Inflammatory macrophage treated with lipopolysaccharide for 4 hours (primary cell): Measurements from ENCODE around the gene KRTAP10-10.
"Not testable (repeated sequence)": the region's sequence is repeated elsewhere in the genome, so short reads cannot be mapped to it uniquely, and the experiment has no call there.

Source experiments
- DNase-seq: peaks from one replicate; pipeline ENCODE4 v3.0.0-alpha.2; 2020

KRTAP10-10 gene

DNA sequence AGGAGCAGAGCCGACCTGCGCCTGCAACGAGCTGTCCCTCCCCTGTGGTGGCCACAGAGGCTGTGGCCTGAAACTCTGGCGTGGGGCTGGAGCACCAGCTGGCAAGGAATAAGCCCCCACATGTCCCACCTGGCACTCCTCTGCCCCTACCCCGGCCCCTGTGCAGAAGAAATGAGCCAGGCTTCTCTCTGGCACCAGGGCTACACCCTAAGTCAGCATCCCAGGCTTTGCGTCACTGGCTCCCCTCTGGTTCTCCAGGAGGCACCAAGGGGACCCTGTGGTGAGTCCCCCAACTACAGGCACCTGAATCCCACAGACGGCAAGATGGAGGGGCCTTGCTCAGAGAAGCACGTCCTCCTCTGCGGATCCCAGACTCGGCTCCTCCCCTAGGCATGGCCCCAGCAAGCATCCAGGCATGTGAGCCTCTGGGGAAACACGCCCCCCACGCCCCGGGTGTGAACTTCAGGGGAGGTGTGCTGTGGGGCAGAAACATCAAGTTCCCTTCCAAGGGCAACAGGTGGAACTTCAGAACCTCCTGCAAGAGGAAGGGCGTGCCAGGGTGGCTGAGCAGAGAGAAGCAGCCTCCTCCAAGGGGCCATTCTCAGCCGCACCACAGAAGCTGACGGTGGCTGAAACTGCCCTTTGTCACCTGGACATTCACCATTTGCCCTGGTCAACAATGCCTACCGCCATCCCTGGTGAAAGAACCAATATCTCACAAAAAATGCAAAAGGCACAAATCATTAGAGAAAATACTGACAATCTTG, 33.9 kb upstream of the KRTAP10-10 start:
- DNase-seq, result no peak

DNA sequence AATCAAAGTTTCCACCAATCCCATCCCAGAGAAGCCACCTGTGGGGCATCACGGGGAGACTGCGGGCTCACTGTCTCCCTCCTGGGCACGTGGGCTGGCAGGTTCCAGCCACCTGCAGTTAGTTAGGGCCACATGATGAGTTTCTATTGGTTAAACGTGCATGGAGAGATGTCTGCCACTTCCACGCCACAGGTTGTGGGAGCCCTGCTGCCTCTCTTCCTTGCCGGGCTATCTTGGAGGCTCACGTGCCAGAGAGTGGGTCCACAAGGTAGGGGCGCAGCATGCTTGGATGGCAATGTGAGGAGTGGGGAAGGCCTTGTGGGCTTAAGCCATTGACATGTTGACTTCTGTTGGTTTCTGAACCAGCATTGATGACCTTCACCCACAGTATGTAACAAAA, 33.2 kb upstream of the KRTAP10-10 start:
- DNase-seq, result no peak

DNA sequence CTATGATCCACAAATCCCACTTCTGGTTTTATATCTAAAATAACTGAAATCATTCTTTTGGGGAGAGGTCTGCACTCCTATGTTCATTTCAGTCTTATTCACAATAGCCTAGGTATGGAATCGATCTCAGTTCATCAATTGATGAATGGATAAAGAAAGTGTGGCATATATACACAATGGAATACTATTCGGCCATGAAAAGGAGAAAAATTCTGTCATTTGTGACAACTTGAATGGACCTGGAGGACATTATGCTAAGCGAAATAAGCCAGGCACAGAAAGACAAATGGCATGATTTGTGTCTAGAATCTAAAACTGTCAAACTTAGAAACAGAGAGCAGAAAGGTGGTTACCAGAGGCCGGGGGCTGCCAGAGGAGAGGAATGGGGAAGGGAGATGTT, 30.7 kb upstream of the KRTAP10-10 start:
- DNase-seq, result no peak

DNA sequence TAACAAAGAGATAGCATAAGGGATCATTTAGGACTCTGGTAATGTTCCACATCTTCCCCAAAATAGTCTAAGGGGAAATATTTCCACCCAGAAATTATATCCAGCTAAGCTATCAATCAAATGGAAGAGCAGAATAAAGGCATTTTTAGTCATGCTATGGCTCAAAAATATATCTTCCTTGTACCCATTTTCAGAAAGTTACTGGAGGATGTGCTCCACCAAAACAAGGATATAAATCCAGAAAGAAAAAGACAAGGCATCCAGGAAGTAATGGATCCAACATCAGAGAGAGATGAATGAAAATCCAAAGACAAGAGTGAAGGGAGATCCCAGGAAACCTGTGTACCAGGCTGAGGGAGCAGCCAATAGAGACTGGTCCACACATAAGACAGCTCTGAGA, 28.0 kb upstream of the KRTAP10-10 start:
- DNase-seq, result no peak

DNA sequence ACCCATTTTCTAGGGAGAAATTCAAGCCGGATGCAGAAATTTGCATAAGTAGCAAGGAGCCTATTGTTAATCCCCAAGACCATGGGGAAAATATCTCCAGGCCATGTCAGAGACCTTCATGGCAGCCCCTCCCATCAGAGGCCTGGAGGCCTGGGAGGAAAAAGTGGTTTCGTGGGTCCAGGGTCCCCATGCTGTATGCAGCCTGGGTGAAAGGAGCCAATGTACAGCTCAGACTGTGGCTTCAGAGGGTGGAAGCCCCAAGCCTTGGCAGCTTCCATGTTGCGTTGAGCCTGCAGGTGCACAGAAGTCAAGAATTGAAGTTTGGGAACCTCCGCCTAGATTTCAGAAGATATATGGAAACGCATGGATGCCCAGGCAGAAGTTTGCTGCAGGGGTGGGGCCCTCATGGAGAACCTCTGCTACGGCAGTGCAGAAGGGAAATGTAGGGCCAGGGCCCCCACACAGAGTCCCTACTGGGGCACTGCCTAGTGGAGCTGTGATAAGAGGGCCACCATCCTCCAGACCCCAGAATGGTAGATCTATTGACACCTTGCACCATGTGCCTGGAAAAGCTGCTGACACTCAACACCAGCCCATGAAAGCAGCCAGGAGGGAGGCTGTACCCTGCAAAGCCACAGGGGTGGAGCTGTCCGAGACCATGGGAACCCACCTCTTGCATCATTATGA, 26.9 kb upstream of the KRTAP10-10 start:
- DNase-seq, result not testable (repeated sequence)

DNA sequence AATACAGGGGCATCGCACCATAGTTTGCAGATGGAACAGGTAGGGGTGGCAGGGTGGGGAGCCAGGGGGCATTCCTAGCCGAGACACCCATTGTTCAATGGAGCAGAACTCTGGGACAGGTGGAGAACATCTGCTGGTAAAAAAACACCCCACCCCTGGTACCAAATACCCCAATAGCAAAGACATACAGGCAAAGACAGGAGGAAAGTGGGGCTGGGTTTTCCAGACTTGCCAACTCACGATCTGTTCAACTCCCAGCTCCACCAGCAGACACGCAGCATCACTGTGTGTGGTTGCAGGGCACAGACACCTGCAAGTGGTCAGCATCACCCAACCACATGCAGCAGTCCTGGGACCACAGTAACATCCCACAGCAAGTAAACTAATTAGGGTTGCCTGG, 25.6 kb upstream of the KRTAP10-10 start:
- no peak for DNase-seq

DNA sequence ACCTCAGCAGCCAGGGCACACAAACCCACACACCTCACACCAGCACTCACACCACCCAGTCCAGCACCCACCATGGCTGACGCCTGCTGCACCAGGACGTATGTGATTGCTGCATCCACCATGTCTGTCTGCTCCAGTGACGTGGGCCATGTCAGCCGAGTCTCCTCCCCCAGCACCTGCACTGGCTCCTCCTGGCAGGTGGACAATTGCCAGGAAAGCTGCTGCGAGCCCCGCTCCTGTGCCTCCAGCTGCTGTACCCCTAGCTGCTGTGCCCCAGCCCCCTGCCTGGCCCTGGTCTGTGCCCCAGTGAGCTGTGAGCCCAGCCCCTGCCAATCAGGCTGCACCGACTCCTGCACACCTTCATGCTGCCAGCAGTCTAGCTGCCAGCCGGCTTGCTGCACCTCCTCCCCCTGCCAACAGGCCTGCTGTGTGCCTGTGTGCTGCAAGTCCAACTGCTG, 25.1 kb upstream of the KRTAP10-10 start, which contains the start of gene KRTAP10-8:
Gene KRTAP10-8 (plus strand): TSS at position 51 of the 458 bp plus-strand sequence. CDS start 22 bp downstream, at position 73.
- no peak for DNase-seq

DNA sequence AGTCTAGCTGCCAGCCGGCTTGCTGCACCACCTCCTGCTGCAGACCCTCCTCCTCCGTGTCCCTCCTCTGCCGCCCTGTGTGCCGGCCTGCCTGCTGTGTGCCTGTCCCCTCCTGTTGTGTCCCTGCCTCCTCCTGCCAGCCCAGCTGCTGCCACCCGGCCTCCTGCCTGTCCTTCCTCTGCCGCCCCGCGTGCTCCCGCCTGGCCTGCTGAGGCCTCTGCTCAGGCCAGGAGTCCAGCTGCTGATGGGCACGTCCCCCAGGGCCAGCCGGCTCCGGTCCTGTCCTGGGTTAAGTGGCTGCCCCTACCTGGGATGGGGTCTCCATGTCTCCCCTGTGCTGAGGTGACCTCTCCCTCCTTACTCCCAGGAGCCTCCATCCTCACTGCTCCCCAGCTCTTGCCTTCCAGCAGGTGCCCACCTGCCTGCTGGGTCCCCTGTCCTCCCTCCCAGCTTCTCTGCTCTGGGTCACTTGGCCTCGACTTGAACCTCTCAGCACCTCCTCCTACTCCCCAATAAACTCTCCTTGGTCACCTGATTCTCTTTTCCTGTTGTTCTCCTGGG, 24.4 kb upstream of the KRTAP10-10 start:
- DNase-seq, result no peak

DNA sequence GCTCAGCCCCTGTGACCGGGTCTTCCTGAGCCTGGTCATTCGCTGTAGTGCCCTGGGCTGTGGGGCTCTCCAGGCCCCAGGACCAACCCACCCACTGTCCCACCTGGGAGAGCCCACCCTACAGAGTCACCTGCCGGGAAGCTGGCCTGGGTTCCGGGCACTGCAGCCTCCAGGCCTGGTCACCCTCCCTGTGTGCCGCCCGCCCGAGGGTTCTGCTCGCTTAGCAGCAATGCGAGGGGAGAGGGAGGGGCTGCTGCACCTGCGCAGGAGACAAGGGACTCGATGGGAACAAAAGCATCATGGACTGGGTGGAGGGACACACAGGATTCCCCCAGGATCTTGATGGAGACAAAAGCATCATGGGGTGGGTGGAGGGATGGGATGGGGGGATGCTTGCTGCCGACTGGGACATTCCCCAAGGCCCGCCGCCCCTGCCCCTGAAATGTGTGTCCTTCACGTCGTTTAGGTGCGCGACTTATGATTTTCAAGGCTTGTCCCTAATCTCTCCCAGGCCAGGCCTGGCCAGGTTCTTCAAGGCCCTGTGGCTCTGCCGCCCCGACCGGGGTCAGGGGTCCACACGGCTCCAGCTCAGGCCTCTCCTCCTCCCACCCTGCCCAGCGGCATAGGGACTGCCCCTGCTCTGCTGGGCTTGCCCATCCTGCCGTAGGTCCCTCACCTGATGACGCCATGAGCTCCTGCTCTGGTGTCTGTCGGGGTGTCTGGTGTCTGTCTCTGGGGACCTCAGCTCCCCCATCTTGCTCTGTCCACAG, 23.6 kb upstream of the KRTAP10-10 start:
- no peak for DNase-seq

DNA sequence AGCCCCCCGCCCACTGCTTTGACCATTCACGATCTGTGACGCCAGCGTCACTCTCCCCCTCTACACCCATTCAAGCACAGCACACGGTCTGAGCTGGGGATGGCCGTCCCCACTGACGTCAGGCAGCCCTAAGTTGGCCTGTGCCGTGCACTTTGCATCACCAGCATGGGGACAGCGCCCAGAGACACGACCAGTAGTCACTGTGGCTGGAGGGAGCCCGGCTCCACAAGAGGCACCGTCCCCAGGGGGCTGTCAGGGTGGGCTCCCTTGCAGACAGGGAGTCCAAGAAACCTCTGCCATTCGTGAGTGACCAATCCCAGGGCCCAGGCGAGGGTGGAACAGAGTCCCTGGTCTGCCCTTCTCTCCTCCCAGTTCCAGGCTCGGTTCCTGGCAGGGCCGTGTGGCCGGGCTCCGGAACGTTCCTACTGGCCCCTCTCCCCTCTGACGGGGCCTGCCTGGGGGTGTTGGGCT, 23.0 kb upstream of the KRTAP10-10 start:
- DNase-seq, result no peak

DNA sequence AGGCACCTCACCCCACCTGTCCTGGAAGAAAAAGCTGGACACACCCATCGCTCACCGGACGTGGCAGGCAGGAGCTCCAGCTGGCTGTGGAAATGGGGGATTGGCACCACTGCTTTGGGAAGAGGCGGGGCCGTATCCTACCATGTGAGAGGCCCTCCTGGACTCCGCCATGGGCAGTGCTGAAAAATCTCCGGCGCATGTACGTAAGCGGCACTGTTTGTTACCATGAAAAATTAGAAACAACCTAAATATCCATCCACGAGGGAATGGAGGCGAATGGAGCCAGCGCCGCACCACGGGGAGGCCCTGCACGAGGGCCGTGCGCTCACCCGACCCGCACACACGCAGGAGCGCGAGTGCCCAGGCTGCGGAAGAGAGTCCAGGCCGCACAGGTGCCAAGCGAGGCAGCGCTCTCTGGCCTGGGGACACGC, 22.2 kb upstream of the KRTAP10-10 start:
- DNase-seq, result no peak

DNA sequence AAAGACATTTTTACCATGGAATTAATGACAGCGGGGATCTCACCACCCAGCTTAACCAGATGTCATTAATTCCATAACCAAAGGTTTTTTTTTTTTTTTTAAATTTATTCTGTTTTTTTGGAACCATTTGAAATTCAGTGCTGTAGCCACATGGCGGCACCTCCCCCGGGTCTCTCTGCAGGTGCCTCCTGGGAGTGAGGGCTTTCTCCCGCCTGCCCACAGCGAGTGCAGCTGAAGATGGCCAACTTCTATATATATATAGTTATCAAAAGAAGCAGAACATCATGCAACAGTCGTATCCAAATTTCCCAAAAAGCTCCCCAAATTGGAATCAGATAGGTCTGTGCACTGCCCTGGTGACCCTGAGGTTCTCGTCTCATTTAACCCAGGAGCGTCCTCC, 21.7 kb upstream of the KRTAP10-10 start:
- no peak for DNase-seq

DNA sequence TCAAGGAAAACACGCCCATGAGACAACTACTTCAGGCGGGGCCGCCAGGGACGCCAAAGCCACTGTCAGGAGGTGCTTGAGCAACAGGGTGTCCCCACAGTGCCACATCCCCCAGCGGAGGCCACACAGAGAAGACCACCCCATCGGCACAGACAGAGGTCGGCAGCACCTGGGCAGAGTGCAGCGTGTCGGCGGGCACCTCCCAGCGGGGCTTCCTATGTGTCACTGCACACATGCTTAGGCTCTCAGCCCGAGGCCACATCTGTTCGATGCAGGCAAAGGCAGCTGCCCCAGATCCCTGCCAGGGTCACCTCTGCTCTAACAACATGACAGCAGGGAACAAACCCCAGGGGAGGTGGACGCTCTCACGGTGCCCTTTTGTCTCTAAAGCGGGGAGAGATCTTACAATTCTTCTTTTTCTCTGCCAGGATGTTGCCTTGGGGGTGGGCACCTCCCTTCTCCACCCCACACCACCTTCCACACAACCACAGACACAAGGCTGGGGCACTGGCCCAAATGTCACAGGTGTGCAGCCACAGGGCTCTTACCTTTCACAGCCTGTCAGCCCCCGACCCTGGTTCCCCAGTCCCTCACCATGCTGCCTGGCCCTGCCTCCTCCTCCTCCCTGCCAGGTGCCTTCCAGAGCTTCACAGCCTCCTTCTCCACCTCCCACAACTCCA, 21.1 kb upstream of the KRTAP10-10 start:
- no peak for DNase-seq

DNA sequence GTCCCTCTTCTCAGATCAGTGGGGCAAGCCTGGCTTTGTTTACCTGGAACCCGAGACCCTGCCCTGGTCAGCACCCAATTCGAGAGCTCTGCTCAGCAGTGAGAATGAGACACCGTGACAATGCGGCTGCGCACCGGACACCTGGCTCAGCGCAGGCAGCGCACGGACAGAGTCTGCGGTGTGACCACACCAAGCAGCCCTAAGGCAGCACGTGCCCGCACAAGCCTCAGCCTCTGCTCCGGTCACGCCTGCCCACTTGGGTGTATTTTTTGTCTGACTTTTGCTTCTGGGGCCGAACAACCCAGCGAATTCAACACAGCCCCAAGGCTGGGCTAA, 20.6 kb upstream of the KRTAP10-10 start:
- DNase-seq, result no peak

DNA sequence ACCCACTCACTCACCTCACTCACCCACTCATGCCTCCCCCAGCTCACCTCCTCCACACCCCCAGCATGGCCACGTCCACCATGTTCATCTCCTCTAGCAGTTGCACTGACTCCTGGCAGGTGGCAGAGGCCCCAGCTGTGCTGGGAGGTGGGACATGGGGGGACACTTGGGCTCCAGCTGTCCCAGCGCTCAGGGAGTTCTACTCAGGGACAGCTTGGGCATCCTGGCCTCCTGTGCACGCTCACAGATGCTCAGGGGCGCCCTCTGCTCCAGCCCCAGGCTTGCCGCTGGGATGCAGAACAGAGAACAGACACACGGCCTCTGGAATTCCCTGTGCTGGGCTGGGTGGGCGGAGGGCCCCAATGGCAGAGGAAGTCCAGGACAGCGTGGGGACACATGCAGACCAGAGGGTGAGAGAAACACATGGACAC, 20.1 kb upstream of the KRTAP10-10 start:
- DNase-seq, result no peak

DNA sequence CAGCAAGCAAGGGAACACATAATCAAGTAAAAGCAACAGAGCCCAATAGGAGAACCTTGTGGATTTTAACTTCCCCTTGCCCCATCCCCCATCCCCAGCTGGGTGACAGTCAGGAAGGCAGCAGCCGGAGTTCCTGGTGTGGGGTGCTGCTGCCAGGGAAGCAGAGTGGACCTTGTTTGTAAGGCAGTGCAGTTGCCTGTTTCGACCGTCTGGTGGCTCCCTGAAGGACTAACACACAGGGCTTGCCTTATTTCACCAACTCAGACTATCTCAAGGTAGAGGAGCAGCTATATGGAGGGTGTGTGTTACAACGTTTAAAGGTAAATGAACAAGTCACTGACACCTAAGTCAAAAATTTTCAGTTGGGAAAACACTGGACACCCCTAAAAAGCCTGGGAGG, 18.7 kb upstream of the KRTAP10-10 start:
- DNase-seq, result peak; percentile 2

DNA sequence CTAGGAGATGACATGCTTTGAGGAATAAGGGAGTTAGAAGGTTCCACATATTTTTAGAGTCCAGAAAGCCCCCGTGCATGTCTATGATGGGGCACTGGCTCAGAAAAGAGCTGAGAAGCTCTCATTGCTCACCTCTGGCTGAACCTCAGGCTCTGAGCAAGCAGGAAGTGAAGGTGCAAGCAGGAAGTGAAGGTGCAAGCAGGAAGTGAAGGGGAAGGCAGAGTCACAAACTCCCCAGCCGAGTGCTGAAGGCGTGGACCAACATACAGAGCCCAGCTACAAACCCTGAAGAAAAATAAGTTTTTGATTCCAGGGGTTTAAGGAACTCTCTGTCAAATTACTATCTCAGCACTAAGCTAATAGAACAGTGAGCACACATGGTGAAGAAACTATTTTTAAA, 18.2 kb upstream of the KRTAP10-10 start:
- no peak for DNase-seq

DNA sequence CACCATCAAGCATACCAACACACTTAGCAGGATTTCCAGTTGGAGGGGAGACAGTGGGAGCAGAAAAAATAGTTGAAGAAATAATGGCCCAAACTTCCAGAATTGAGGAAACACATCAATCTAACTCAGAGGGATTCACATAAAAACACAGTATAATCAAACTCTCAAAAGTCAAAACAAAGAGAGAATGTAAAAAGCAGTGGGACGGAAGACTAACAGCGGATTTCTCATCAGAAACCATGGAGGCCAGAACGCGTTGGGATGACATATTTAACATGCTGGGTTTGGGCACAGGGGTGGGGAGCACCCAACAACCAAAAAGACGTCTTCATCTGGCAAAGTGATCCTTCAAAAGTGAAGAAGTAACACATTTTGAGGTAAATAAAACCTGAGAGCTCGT, 17.3 kb upstream of the KRTAP10-10 start:
- DNase-seq, result no peak

DNA sequence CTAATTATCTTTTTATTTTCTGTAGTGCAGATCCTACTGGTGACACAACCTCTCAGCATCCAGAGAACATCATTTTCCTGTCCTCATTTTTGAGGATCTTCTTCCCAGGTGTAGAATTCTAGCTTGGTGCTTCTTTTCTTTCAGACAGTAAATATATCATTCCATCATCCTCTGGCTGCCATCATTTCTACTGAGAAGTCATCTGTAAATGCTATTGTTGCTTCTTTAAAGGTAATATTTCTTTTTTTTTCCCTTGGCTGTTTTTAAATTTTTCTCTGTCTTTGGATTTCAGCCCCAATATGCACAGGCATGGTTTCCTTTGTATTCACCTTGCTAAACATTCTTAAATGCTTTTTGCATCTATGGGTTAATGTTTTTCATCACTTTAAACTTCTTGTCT, 13.6 kb upstream of the KRTAP10-10 start:
- no peak for DNase-seq

DNA sequence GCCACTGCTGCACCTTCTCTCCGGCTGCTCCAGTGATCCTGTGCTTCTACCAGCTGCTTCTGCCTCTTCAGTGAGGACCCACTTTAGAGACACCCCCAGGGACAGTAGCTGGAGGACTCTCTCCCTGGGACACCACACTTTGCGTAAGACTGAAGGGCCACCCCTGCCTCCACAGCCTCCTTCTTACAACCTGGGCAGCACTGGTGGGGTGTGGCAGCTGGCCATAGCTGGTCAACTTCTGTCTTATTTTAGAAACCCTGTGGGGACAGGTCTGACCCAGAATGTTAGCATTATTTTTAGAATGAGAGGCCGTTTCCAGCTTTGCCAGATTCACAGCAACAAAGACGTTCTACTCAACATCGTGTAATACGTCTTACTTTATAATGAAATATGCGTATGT, 11.4 kb upstream of the KRTAP10-10 start:
- DNase-seq, result no peak

DNA sequence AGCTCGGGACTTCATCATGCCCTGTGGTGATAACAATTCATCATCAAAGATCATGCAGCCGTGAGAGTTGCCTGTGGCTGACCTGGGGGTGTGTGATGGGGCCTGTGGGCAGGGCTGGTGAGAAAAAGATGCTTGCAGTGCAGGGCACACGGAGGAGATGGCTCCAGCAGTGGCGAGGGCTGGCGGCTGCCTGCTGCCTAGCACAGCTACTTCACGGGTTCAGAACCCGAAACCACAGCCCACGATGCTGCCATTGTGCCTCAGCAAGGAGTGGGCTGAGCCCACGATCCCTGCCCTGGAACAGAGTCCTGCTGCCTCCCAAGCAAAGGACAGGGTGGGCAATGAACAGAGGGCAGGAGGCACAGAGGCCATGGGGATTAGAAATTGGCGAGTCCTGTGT, 10.9 kb upstream of the KRTAP10-10 start:
- no peak for DNase-seq

DNA sequence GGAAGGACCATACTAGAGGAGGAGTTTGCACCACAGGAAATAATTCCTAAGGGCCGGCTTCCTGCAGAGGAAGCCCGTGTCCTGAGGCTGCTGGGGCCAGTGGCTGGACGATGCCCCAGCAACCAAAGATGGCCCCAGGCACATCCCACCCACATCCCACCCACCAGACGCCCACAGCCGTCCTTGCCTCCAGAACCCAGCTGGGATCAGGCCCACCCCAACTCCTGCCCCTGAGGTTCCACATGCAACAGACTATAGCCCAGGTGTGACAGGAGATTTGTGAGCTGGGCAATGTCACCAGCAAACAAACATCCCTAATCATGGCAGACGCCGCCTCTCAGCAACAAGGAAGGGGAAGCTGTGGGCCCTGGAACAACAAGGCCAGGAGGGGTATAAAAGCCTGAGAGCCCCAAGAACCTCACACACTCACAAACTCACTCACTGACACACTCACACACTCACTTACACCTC, 10.4 kb upstream of the KRTAP10-10 start, which contains the start of gene KRTAP10-9:
Gene KRTAP10-9 (plus strand): TSS at position 421 of the 471 bp plus-strand sequence. CDS start 79 bp downstream, outside the sequence.
- DNase-seq, result no peak
